A673 (cell line): ENCODE results near the gene INO80B. TPM values are rescaled to one million over a fixed set of nuclear protein-coding genes. Genes with fewer than 3 reads are reported as not detected.
"Not testable (repeated sequence)": the region's sequence is repeated elsewhere in the genome, so short reads cannot be mapped to it uniquely, and the experiment has no call there.

Experiments
- BruUV-seq: library from RNA; stranded (reverse); fragments of 400-500 nt; replicated peaks from 2 replicates; lab custom pipeline; 2021; lab: Mats Ljungman, UMichigan
- CTCF ChIA-PET: fragments of 300-600 bp; sonication (Branson Sonifier 250); formaldehyde crosslinking; loops from one replicate; lab custom pipeline; 2022; ENCODE audit warnings: antibody characterized with exemption; lab: Charles Lee
- POLR2A ChIA-PET: fragments of 300-600 bp; sonication (Branson Sonifier 250); formaldehyde crosslinking; loops from one replicate; lab custom pipeline; 2022; ENCODE audit warnings: antibody characterized with exemption; ENCODE audit not compliant: low non-redundant PET; lab: Charles Lee
- DNase-seq: peaks from one replicate; pipeline ENCODE4 v3.0.0-alpha.2; 2015; ENCODE audit warnings: low spot score
- H3K27ac ChIP-seq: fragments of 200-600 bp; sonication (generic); 2 replicates; pipeline ENCODE4 v1.5.1; 2016; ENCODE audit warnings: mixed run types, low read depth, mild to moderate bottlenecking, mixed read lengths, antibody characterized with exemption, low read length; ENCODE audit not compliant: poor library complexity, severe bottlenecking
- H3K27me3 ChIP-seq: fragments of 200-600 bp; sonication (generic); replicated peaks from 2 replicates; pipeline ENCODE4 v1.6.1; 2017; ENCODE audit warnings: mixed run types, low read depth, mild to moderate bottlenecking, mixed read lengths, antibody characterized with exemption, low read length; ENCODE audit not compliant: insufficient read depth, poor library complexity
- H3K36me3 ChIP-seq: fragments of 200-600 bp; sonication (generic); 2 replicates; pipeline ENCODE4 v1.6.1; 2016; ENCODE audit warnings: mixed run types, mild to moderate bottlenecking, mixed read lengths, antibody characterized with exemption, low read length; ENCODE audit not compliant: insufficient read depth, poor library complexity, severe bottlenecking
- H3K4me1 ChIP-seq: fragments of 200-600 bp; sonication (generic); 2 replicates; pipeline ENCODE4 v1.6.1; 2017; ENCODE audit warnings: mixed run types, mild to moderate bottlenecking, mixed read lengths, antibody characterized with exemption, low read length; ENCODE audit not compliant: insufficient read depth, poor library complexity, severe bottlenecking
- H3K4me3 ChIP-seq: fragments of 200-600 bp; sonication (generic); 2 replicates; pipeline ENCODE4 v1.5.1; 2016; ENCODE audit warnings: low read depth, mixed run types, mild to moderate bottlenecking, mixed read lengths, low read length; ENCODE audit not compliant: poor library complexity, severe bottlenecking
- H3K9me3 ChIP-seq: fragments of 200-600 bp; sonication (generic); 2 replicates; pipeline ENCODE4 v1.6.1; 2016; ENCODE audit warnings: mixed run types, low read depth, mild to moderate bottlenecking, mixed read lengths, antibody characterized with exemption, low read length; ENCODE audit not compliant: poor library complexity, severe bottlenecking
- EZH2 ChIP-seq: fragments of 200-600 bp; sonication (generic); IDR thresholded peaks from 2 replicates; pipeline ENCODE4 v1.6.1; 2017; ENCODE audit warnings: borderline replicate concordance, low read depth, mild to moderate bottlenecking, mixed read lengths, antibody characterized with exemption, low read length; ENCODE audit not compliant: poor library complexity, severe bottlenecking
- intact Hi-C: fragments of 100-400 bp; cut with micrococcal nuclease; formaldehyde crosslinking; loops from one replicate; pipeline ENCODE4 v1.10.0; 2022; ENCODE audit not compliant: unreplicated experiment
- total RNA-seq: library from RNA; stranded (reverse); gene quantifications from 2 replicates; pipeline ENCODE4 v1.2.3, GENCODE V29; 2021
- TF ChIP-seq, protein P1 (sequence below): fragments of 300-800, 200-600 bp; sonication (generic); conservative IDR thresholded peaks from 2 replicates; pipeline ENCODE4 v1.5.1; 2017; ENCODE audit warnings: low read depth, mild to moderate bottlenecking, antibody characterized with exemption, low read length, moderate library complexity, mixed read lengths

INO80B gene
- total RNA-seq, 1 experiment from 2014 or later = 29.9 TPM

- DNase-seq = peak; percentile 100
- intact Hi-C loops = no loop called here
- H3K36me3 ChIP-seq = peaks cover 18% of the 10 kb centered on the region
- H3K27ac ChIP-seq = peak within 1 kb of the TSS; percentile 92
- POLR2A ChIA-PET = interaction anchor here (0.6 kb wide), 2 partner anchors 16 to 105 kb away, joined by 4 to 12 read pairs; no protein-coding TSS in a partner anchor
- TSS peak; percentile 53 for BruUV-seq
- H3K4me3 ChIP-seq = peak within 1 kb of the TSS; percentile 92
- H3K4me1 ChIP-seq = peaks cover 16% of the 10 kb centered on the region
- no peaks in the 10 kb centered on the region for H3K9me3 ChIP-seq
- CTCF ChIA-PET = interaction anchor here (0.6 to 0.7 kb wide), 3 partner anchors 16 to 132 kb away, joined by 3 to 4 read pairs (median 3); partner anchors contain the start of genes CCDC142 and TTC31
- TF ChIP-seq EZH2 = no peak
- TF ChIP-seq, protein P1, sequence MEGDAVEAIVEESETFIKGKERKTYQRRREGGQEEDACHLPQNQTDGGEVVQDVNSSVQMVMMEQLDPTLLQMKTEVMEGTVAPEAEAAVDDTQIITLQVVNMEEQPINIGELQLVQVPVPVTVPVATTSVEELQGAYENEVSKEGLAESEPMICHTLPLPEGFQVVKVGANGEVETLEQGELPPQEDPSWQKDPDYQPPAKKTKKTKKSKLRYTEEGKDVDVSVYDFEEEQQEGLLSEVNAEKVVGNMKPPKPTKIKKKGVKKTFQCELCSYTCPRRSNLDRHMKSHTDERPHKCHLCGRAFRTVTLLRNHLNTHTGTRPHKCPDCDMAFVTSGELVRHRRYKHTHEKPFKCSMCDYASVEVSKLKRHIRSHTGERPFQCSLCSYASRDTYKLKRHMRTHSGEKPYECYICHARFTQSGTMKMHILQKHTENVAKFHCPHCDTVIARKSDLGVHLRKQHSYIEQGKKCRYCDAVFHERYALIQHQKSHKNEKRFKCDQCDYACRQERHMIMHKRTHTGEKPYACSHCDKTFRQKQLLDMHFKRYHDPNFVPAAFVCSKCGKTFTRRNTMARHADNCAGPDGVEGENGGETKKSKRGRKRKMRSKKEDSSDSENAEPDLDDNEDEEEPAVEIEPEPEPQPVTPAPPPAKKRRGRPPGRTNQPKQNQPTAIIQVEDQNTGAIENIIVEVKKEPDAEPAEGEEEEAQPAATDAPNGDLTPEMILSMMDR = no peak
- no peaks in the 10 kb centered on the region for H3K27me3 ChIP-seq
These were observed 3.4 kb downstream of the INO80B start, which contains the start of gene WBP1 for GRCh38 chr2:74458132-74458937. TSS of gene WBP1 (plus strand) at chr2:74458438. CDS start at chr2:74458603, 165 bp downstream.

DNA sequence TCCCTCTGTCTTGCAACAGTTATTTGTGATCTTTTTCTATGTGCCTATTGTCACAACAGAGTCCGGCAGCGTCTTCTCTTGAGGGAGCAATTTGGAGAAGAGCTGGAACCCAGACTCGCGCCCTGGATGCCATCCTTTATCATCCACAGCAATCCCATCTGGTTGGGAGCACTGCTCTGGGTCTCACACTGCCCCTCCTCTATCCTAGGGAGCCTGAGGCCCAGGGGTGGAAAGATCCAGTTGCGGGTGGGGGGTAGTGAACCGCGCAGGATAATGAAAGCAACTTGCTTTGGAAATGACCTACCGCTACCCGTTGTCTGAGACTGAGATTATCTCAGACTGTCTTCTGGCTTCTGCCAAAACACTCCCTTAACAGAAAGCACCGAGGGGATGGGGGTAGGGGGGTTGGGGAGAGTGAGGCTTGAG lies 4.1 kb downstream of the INO80B start:
- Histone ChIP-seq H3K27ac (peak overlapping the region; percentile 61), H3K9me3 (no peaks in the 10 kb centered on the region), H3K4me3 (peak overlapping the region; percentile 92), H3K4me1 (peaks cover 16% of the 10 kb centered on the region), H3K36me3 (peaks cover 18% of the 10 kb centered on the region), H3K27me3 (no peaks in the 10 kb centered on the region)
- intact Hi-C loops = no loop called here
- no peak for TF ChIP-seq EZH2
- TF ChIP-seq, protein P1 = no peak
- CTCF ChIA-PET = interaction anchor here (0.7 kb wide), 1 partner anchor 24 kb away, joined by 4 read pairs; the partner anchor contains the start of genes CCDC142 and TTC31
- no peak for DNase-seq
- POLR2A ChIA-PET = no interaction called here
- BruUV-seq = no TSS peak

DNA sequence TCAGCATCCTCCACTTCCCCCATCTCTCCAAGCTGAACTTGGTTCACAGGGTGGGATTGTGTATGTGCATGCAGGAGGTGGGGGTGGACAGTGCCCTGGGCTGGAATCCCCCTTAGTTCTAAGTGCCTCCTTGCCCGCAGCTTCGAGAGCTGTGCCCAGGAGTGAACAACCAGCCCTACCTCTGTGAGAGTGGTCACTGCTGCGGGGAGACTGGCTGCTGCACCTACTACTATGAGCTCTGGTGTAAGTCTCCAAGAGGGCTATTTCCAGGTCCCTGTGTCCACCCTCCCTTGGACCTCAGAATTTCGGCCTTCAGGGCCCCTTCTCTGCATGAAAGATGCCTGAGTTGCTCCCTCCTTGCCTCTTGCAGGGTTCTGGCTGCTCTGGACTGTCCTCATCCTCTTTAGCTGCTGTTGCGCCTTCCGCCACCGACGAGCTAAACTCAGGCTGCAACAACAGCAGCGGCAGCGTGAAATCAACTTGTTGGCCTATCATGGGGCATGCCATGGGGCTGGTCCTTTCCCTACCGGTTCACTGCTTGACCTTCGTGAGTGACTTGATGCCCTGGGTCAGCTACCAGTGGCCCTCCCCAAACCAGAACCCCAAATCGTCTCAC lies 4.7 kb downstream of the INO80B start:
- CTCF ChIA-PET, POLR2A ChIA-PET, H3K9me3 ChIP-seq, BruUV-seq, DNase-seq, H3K27ac ChIP-seq, H3K27me3 ChIP-seq, intact Hi-C loops: not testable (repeated sequence)
- peaks cover 18% of the 10 kb centered on the region for H3K36me3 ChIP-seq
- H3K4me3 ChIP-seq = peak overlapping the region; percentile 92
- H3K4me1 ChIP-seq = peaks cover 21% of the 10 kb centered on the region

DNA sequence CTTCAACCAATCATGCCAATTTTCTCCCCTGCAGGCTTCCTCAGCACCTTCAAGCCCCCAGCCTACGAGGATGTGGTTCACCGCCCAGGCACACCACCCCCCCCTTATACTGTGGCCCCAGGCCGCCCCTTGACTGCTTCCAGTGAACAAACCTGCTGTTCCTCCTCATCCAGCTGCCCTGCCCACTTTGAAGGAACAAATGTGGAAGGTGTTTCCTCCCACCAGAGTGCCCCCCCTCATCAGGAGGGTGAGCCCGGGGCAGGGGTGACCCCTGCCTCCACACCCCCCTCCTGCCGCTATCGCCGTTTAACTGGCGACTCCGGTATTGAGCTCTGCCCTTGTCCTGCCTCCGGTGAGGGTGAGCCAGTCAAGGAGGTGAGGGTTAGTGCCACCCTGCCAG lies 5.3 kb downstream of the INO80B start:
- DNase-seq, H3K27ac ChIP-seq, POLR2A ChIA-PET, CTCF ChIA-PET, H3K9me3 ChIP-seq, BruUV-seq, H3K4me3 ChIP-seq, intact Hi-C loops, H3K27me3 ChIP-seq: not testable (repeated sequence)
- Histone ChIP-seq H3K4me1 (peaks cover 21% of the 10 kb centered on the region), H3K36me3 (peaks cover 18% of the 10 kb centered on the region)
